NCI-H1105 (cell line): Measurements from ENCODE around the gene PDGFD.
A peak's percentile ranks its signal among the peaks of the same experiment; 100 is the strongest.

Source experiments
- DNase-seq: peaks from one replicate; lab custom pipeline; 2025; lab: John Stamatoyannopoulos, UW

Gene PDGFD

GRCh38 chr11:104164028-104164520 is at the start of gene PDGFD:
Gene PDGFD (minus strand): TSS chr11:104164147.
- DNase-seq = peak; percentile 30

GRCh38 chr11:104206936-104207335 is 43.0 kb upstream of the PDGFD start:
- no peak for DNase-seq

- DNase-seq = no peak
These were observed 41.9 kb upstream of the PDGFD start for GRCh38 chr11:104205838-104206237.

DNA sequence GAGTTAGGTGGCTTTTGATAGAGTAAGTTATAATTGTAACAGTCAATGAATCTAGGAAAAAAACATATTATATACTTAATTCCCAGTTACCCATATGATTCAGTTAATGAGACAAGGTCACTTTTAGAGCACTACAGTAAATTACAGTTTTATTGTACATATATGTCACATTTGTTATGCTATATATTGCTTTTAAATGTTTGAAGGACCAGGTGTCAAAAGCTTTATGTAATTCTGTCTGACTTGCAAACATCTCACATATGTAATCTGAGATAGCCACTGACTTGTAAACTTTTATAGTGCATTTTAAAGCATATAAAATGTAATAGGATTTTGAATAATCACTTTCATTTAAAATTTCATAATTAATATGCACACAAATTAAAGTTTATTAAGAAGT is 36.7 kb upstream of the PDGFD start:
- no peak for DNase-seq

DNA sequence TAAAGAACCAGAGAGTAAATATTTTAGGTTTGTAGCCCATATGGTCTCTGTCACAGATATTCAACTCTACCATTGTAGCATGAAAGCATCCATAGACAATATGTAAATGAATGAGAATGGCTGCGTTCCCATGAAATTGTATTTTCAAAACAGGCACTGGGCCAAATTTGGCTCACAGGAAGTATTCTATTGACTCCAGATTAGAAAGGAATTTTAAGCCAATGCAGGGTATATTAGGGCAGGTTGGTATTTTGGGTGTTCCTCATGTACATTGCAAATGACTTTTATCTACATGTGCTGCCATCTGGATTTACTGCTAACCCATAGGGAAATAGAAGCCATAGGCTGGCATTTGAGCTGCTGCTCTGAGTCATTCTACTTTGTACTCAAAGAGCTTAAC is 35.1 kb upstream of the PDGFD start:
- no peak for DNase-seq

- DNase-seq = no peak
These were observed 34.6 kb upstream of the PDGFD start for GRCh38 chr11:104198576-104198975.

GRCh38 chr11:104191124-104191523 is 27.2 kb upstream of the PDGFD start:
- DNase-seq = no peak

GRCh38 chr11:104183593-104183992 is 19.6 kb upstream of the PDGFD start:
- no peak for DNase-seq

DNA sequence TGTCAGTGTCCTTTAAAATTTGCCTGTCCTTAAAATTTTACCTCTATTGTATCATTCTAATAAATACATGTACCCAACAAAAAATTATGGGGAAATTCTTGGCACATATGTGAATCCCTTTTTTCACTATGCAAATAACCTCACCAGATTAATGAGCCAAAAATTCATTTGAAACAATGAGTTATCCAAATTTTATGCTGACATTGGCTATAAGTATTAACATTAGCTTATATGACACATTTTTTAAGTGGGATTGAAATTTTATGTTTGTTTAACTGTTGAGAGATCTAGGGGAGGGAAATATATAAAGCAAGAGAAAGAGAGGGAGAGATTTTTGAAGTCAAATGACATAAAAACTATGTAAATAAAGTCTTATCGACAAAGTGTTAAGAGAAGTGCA is 11.8 kb upstream of the PDGFD start:
- DNase-seq = no peak

GRCh38 chr11:104169091-104169490 is 5.1 kb upstream of the PDGFD start:
- DNase-seq = peak; percentile 46

DNA sequence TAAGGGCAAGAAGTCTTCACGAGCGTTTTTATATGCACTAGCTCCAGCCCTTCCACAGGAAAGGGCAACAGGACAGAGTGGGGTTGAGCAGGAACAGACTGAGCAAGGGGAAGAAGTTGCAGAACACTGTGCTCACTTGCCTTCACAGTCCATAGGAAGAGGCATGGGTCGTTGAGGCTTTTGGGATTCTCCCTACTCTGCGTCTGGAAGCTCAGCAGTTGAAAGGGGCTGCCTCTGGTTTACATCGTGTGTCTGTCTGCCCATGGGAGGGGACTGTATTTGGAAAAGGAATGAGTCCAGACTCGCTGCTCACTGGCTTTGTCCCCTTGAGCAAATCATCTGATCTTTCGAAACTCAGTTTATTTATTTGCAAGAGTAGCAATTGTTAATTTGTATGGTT is 1.1 kb upstream of the PDGFD start:
- DNase-seq = no peak

- DNase-seq = no peak
These were observed 583 bp downstream of the PDGFD start for GRCh38 chr11:104163100-104164027.

- DNase-seq = no peak
These were observed 2.0 kb downstream of the PDGFD start for GRCh38 chr11:104161751-104162450.

DNA sequence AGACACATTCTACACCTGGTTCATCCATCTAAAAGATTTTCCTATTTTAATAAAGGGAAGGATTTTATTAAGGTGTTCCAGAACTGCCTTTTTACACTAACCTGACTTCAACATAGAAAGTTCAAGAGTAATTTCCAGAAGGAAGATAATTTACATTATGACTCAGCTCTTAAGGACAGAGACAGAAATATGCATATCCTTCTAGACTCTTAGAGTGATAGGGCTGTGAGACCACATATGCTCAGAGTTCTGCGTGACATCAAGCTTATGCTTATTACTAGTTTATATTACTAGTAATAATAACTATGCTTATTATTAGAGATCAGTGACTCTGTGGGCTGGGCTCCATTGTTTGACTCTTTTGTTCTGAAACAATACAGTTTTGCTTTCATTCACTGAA is 4.6 kb downstream of the PDGFD start:
- DNase-seq = no peak

- DNase-seq = no peak
These were observed 8.6 kb downstream of the PDGFD start for GRCh38 chr11:104155375-104155774.

DNA sequence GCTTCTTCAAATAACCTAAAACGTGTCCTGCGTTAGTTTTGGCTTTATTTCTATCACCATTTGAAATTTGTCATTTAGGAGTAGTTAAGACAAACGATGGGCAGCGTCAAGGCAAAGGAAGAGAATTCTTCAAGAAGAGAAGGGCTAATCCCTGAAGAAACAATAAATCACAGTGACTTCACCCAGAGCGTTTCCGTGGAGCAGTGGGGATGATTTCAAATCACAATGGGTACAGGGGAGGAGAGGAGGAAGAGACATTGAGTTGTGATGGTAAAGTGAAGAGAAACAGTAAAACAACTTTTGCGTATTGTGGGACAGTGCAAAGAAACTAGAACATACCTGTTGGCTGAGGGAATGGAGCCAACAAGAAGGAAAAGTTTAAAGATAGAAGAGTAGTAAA is 9.7 kb downstream of the PDGFD start:
- no peak for DNase-seq

DNA sequence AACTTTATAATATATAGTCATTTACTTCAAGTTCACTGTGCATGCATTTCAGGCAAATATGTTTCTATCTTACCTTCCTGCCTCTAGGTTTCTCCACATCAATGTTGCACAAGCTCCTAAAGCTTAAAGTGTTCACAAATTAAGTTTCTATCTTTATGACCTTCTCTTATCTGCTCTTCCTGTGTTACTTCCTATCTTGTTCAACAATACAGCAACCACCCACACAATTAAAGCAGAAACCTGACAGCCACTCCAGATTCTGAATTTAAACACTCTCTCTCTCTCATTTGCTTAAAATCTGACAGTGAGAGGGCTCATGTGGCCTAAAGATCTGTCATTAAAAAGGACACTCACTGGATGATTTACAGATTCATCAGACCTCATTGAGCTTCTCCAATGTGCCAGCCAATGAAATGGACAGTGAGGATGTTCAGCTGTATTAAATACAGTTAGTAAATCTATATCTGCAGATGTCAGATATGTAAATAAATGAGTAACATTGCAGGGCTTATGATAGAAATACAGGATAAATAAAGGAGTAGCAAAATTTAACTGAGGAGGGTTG is 10.9 kb downstream of the PDGFD start:
- DNase-seq = no peak

GRCh38 chr11:104151404-104152204 is 12.3 kb downstream of the PDGFD start:
- no peak for DNase-seq

DNA sequence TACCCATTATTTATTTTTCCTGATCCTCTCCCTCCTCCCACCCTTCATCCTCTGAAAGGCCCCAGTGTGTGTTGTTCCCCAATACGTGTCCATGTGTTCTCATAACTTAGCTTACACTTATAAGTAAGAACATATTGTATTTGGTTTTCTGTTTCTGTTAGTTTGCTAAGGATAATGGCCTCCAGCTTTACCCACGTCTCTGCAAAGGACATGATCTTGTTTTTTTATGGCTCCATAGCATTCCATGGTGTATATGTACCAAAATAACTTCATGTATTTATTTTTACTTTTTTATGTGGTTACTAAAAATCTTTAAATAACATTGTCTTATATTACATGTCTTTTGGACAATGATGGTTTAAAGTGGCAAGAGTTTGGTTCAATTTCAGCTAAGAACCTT is 15.2 kb downstream of the PDGFD start:
- no peak for DNase-seq

DNA sequence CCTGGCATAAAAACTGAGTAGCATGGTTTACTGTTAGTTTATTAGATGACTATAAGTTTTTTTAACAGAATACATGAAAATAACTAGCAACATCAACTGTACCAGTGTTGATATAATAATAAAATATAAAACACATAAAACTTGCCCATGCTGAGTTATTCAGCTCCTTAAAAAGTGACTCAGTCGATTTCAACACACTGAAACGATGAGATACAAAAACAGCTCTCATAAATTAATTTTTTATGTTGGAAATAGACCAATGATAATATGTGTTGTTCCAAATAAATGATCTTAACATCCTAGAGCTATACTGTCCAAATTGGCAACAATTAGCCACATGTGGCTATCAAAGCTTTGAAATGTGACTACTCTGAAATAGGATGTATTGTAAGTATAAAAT is 15.9 kb downstream of the PDGFD start:
- no peak for DNase-seq

DNA sequence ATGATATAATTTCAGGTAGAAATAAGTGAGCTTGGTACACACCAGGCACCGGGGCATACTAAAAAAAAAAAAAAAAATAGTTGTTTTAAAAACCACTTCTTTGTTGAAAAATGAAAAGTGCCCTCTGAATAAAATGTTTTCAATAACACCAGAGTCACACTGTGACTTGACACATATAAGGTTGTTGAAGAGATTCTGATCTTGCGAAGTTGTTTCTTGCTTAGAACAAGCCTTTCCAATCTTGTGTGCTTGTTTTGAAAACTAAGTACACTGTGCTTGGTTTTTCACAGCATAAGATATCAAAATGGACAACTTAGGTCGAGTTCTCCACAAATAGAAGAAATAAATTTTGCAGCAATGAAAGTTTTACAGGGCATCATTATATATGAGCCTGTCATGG is 17.0 kb downstream of the PDGFD start:
- DNase-seq = no peak

- DNase-seq = no peak
These were observed 17.5 kb downstream of the PDGFD start for GRCh38 chr11:104146421-104146820.
